Naive thymus-derived CD4-positive, alpha-beta T cell (primary cell): ENCODE results near the gene RYR1. TPM values are rescaled to one million over a fixed set of nuclear protein-coding genes. Genes with fewer than 3 reads are reported as not detected.

Source experiments
- ATAC-seq: fragments of 150-1000 bp; cut with Tn5 transposase; 2 replicates; pipeline ENCODE4 v1.10.0; 2021; ENCODE audit warnings: mild to moderate bottlenecking, moderate library complexity
- CTCF ChIA-PET: fragments of 350-600 bp; sonication (Branson Sonifier 250); formaldehyde crosslinking; loops from one replicate; lab custom pipeline; 2021; ENCODE audit warnings: antibody characterized with exemption; lab: Charles Lee
- POLR2A ChIA-PET: fragments of 350-600 bp; sonication (Branson Sonifier 250); formaldehyde crosslinking; loops from one replicate; lab custom pipeline; 2021; ENCODE audit warnings: antibody characterized with exemption, inconsistent platforms; lab: Charles Lee
- DNase-seq, 9 donors: peaks; one replicate each; pipeline versions ENCODE4 v3.0.0 to v3.0.0-alpha.2; 2020 to 2022; ENCODE audit warnings: mixed read lengths in 1 of 9
- H3K27ac ChIP-seq: one replicate; pipeline ENCODE4 v1.7.0; 2013; ENCODE audit warnings: mild to moderate bottlenecking, low read depth, low read length, moderate library complexity
- H3K27me3 ChIP-seq, 2 donors: one replicate each; pipeline ENCODE4 v1.7.0; 2013; ENCODE audit warnings: low read length in 2 of 2, mild to moderate bottlenecking in 2 of 2, moderate library complexity in 2 of 2; ENCODE audit not compliant: control insufficient read depth in 2 of 2, insufficient read depth in 2 of 2
- H3K36me3 ChIP-seq, 3 experiments: 1 replicate in 2 of 3; 2 replicates in 1 of 3; pipeline ENCODE4 v1.7.0; 2013; ENCODE audit warnings: low read length in 3 of 3, mild to moderate bottlenecking in 3 of 3, moderate library complexity in 1 of 3; ENCODE audit not compliant: insufficient read depth in 3 of 3, control insufficient read depth in 2 of 3
- H3K4me1 ChIP-seq, 2 donors: one replicate each; pipeline ENCODE4 v1.7.0; 2013; ENCODE audit warnings: low read length in 2 of 2, mild to moderate bottlenecking in 2 of 2, moderate library complexity in 1 of 2; ENCODE audit not compliant: control insufficient read depth in 2 of 2, insufficient read depth in 2 of 2
- H3K4me3 ChIP-seq: 2 replicates; pipeline ENCODE4 v1.7.0; 2013; ENCODE audit warnings: mild to moderate bottlenecking, low read length
- H3K9me3 ChIP-seq, 3 experiments: 1 replicate in 2 of 3; 2 replicates in 1 of 3; pipeline ENCODE4 v1.7.0; 2013; ENCODE audit warnings: low read length in 3 of 3; ENCODE audit not compliant: control insufficient read depth in 2 of 3
- H3K27ac Mint-ChIP-seq, 9 donors: one replicate each; pipeline ENCODE4 v1.8.0; 2020 to 2022; ENCODE audit warnings: mixed read lengths in 9 of 9, mild to moderate bottlenecking in 8 of 9, moderate library complexity in 5 of 9, inconsistent platforms in 2 of 9
- H3K27me3 Mint-ChIP-seq, 5 donors: one replicate each; pipeline ENCODE4 v1.8.0; 2021 to 2022; ENCODE audit warnings: mixed read lengths in 5 of 5, mild to moderate bottlenecking in 1 of 5
- H3K36me3 Mint-ChIP-seq, 5 donors: one replicate each; pipeline ENCODE4 v1.8.0; 2020 to 2022; ENCODE audit warnings: mixed read lengths in 5 of 5, mild to moderate bottlenecking in 3 of 5, inconsistent platforms in 1 of 5
- H3K4me1 Mint-ChIP-seq, 7 donors: one replicate each; pipeline ENCODE4 v1.8.0; 2020 to 2022; ENCODE audit warnings: mixed read lengths in 7 of 7, mild to moderate bottlenecking in 3 of 7, inconsistent platforms in 1 of 7
- H3K4me3 Mint-ChIP-seq, 10 donors: one replicate each; pipeline ENCODE4 v1.8.0; 2020 to 2022; ENCODE audit warnings: mild to moderate bottlenecking in 10 of 10, mixed read lengths in 10 of 10, moderate library complexity in 6 of 10, inconsistent platforms in 2 of 10
- H3K9me3 Mint-ChIP-seq, 11 donors: one replicate each; pipeline ENCODE4 v1.8.0; 2020 to 2022; ENCODE audit warnings: mixed read lengths in 11 of 11, mild to moderate bottlenecking in 4 of 11, inconsistent platforms in 1 of 11, moderate library complexity in 1 of 11
- intact Hi-C, 2 donors: fragments of 100-400 bp; cut with micrococcal nuclease; formaldehyde crosslinking; loops; one replicate each; pipeline ENCODE4 v1.15.1; 2023
- polyA plus RNA-seq, 2 donors: library from polyadenylated mRNA; unstranded; fragments of 300-500 nt; fragmentation: Illumina TruSeq; gene quantifications; one replicate each; pipeline ENCODE4 v1.2.3, GENCODE V29; 2021
- total RNA-seq, 6 experiments: library from RNA in 5 of 6; stranded (reverse) in 5 of 6; gene quantifications; 1 replicate in 5 of 6; 2 replicates in 1 of 6; pipeline ENCODE4 v1.2.3 and lab custom pipeline; 2021 to 2026

RYR1 gene
- total and polyA plus RNA-seq, 7 experiments from 2014 or later = 0.29 to 2.6 (median 1.7) TPM; not detected in 2

- ATAC-seq (no peak), DNase-seq (no peak)
- no peaks in the 10 kb centered on the region for H3K4me1 ChIP-seq
- H3K27ac ChIP-seq = no peak overlapping the region
- no peaks in the 10 kb centered on the region for H3K36me3 ChIP-seq
- no peaks in the 10 kb centered on the region for H3K9me3 ChIP-seq
- Mint-ChIP-seq H3K9me3 (peaks cover 0 to 11% (median 0%) of the 10 kb centered on the region in 11 donors), H3K27ac (no peak overlapping the region), H3K4me3 (no peak overlapping the region), H3K27me3 (peaks cover 0 to 7% (median 0%) of the 10 kb centered on the region in 5 donors), H3K36me3 (peaks cover 0 to 10% (median 0%) of the 10 kb centered on the region in 5 donors), H3K4me1 (peaks cover 0 to 1% (median 0%) of the 10 kb centered on the region in 7 donors)
- ChIA-PET CTCF (interaction anchor here (0.6 kb wide), 1 partner anchor 547 kb away, joined by 3 read pairs; no protein-coding TSS in a partner anchor), POLR2A (no interaction called here)
- no peak overlapping the region for H3K4me3 ChIP-seq
- intact Hi-C loops = no loop called here
- no peaks in the 10 kb centered on the region for H3K27me3 ChIP-seq
Observed at GRCh38 chr19:38452430-38453366, 19.2 kb downstream of the RYR1 start.

GRCh38 chr19:38453596-38453995 lies 20.1 kb downstream of the RYR1 start:
- CTCF ChIA-PET = no interaction called here
- no peak overlapping the region for H3K27ac Mint-ChIP-seq
- POLR2A ChIA-PET = no interaction called here
- Histone ChIP-seq H3K27ac (no peak overlapping the region), H3K36me3 (no peaks in the 10 kb centered on the region), H3K27me3 (no peaks in the 10 kb centered on the region), H3K4me1 (no peaks in the 10 kb centered on the region), H3K9me3 (no peaks in the 10 kb centered on the region), H3K4me3 (no peak overlapping the region)
- peaks cover 0 to 10% (median 0%) of the 10 kb centered on the region in 5 donors for H3K36me3 Mint-ChIP-seq
- no peak for DNase-seq
- H3K4me1 Mint-ChIP-seq = peaks cover 0 to 1% (median 0%) of the 10 kb centered on the region in 7 donors
- H3K27me3 Mint-ChIP-seq = peaks cover 0 to 7% (median 0%) of the 10 kb centered on the region in 5 donors
- H3K4me3 Mint-ChIP-seq = no peak overlapping the region
- peaks cover 0 to 11% (median 0%) of the 10 kb centered on the region in 11 donors for H3K9me3 Mint-ChIP-seq
- intact Hi-C loops = no loop called here
- ATAC-seq = no peak

- Mint-ChIP-seq H3K36me3 (peaks cover 0 to 4% (median 0%) of the 10 kb centered on the region in 5 donors), H3K4me1 (peaks cover 0 to 1% (median 0%) of the 10 kb centered on the region in 7 donors), H3K27ac (no peak overlapping the region), H3K27me3 (peaks cover 0 to 11% (median 8%) of the 10 kb centered on the region in 5 donors), H3K4me3 (no peak overlapping the region), H3K9me3 (peaks cover 0 to 6% (median 0%) of the 10 kb centered on the region in 11 donors)
- H3K27ac ChIP-seq = no peak overlapping the region
- no peaks in the 10 kb centered on the region for H3K4me1 ChIP-seq
- ChIA-PET CTCF (no interaction called here), POLR2A (no interaction called here)
- H3K36me3 ChIP-seq = no peaks in the 10 kb centered on the region
- H3K9me3 ChIP-seq = no peaks in the 10 kb centered on the region
- ATAC-seq (no peak), DNase-seq (no peak)
- no peak overlapping the region for H3K4me3 ChIP-seq
- H3K27me3 ChIP-seq = no peaks in the 10 kb centered on the region
- intact Hi-C loops = no loop called here
Observed at GRCh38 chr19:38455031-38455430, 21.5 kb downstream of the RYR1 start.

- H3K36me3 Mint-ChIP-seq = no peaks in the 10 kb centered on the region
- peaks cover 0 to 1% (median 0%) of the 10 kb centered on the region in 7 donors for H3K4me1 Mint-ChIP-seq
- peaks cover 0 to 12% (median 10%) of the 10 kb centered on the region in 5 donors for H3K27me3 Mint-ChIP-seq
- Histone ChIP-seq H3K4me3 (no peak overlapping the region), H3K4me1 (no peaks in the 10 kb centered on the region), H3K9me3 (no peaks in the 10 kb centered on the region), H3K36me3 (no peaks in the 10 kb centered on the region), H3K27me3 (no peaks in the 10 kb centered on the region), H3K27ac (no peak overlapping the region)
- H3K4me3 Mint-ChIP-seq = no peak overlapping the region
- H3K27ac Mint-ChIP-seq = peak overlapping the region in 1 of 9 donors; percentile 1
- POLR2A ChIA-PET = no interaction called here
- ATAC-seq = no peak
- CTCF ChIA-PET = no interaction called here
- intact Hi-C loops = no loop called here
- peaks cover 0 to 6% (median 0%) of the 10 kb centered on the region in 11 donors for H3K9me3 Mint-ChIP-seq
- no peak for DNase-seq
Observed at GRCh38 chr19:38457202-38457601, 23.7 kb downstream of the RYR1 start.

GRCh38 chr19:38457690-38458405 lies 24.4 kb downstream of the RYR1 start:
- Mint-ChIP-seq H3K27me3 (peaks cover 0 to 18% (median 11%) of the 10 kb centered on the region in 5 donors), H3K27ac (no peak overlapping the region), H3K4me1 (peaks cover 0 to 1% (median 0%) of the 10 kb centered on the region in 7 donors), H3K36me3 (no peaks in the 10 kb centered on the region), H3K9me3 (peaks cover 0 to 6% (median 0%) of the 10 kb centered on the region in 11 donors), H3K4me3 (no peak overlapping the region)
- Histone ChIP-seq H3K4me3 (no peak overlapping the region), H3K36me3 (no peaks in the 10 kb centered on the region), H3K27ac (no peak overlapping the region), H3K27me3 (no peaks in the 10 kb centered on the region), H3K4me1 (no peaks in the 10 kb centered on the region), H3K9me3 (no peaks in the 10 kb centered on the region)
- CTCF ChIA-PET = no interaction called here
- no peak for ATAC-seq
- POLR2A ChIA-PET = no interaction called here
- intact Hi-C loops = no loop called here
- no peak for DNase-seq

- peaks cover 0 to 6% (median 0%) of the 10 kb centered on the region in 11 donors for H3K9me3 Mint-ChIP-seq
- H3K36me3 Mint-ChIP-seq = no peaks in the 10 kb centered on the region
- Histone ChIP-seq H3K4me3 (no peak overlapping the region), H3K36me3 (no peaks in the 10 kb centered on the region), H3K27me3 (no peaks in the 10 kb centered on the region), H3K9me3 (no peaks in the 10 kb centered on the region), H3K27ac (no peak overlapping the region), H3K4me1 (no peaks in the 10 kb centered on the region)
- peaks cover 0 to 18% (median 11%) of the 10 kb centered on the region in 5 donors for H3K27me3 Mint-ChIP-seq
- DNase-seq = no peak
- ChIA-PET POLR2A (no interaction called here), CTCF (no interaction called here)
- no peak overlapping the region for H3K4me3 Mint-ChIP-seq
- H3K27ac Mint-ChIP-seq = no peak overlapping the region
- no peak for ATAC-seq
- H3K4me1 Mint-ChIP-seq = no peaks in the 10 kb centered on the region
- intact Hi-C loops = no loop called here
Observed at GRCh38 chr19:38458991-38459390, 25.5 kb downstream of the RYR1 start.
